G401.6 (cell line): ENCODE measurements around the gene MAGT1.
A peak's percentile ranks its signal among the peaks of the same experiment; 100 is the strongest.
"Not testable (repeated sequence)": the region's sequence is repeated elsewhere in the genome, so short reads cannot be mapped to it uniquely, and the experiment has no call there.

Experiments
- FAIRE-seq: peaks from 2 replicates; lab custom pipeline; 2012; peaks lifted over from hg19 to GRCh38; lab: Jason Lieb, UNC

The MAGT1 gene

GRCh38 chrX:77894921-77895886, at the start of gene MAGT1:
Gene MAGT1 (minus strand): TSS chrX:77895435. CDS start chrX:77895410, 25 bp downstream.
- FAIRE-seq, result peak; percentile 99

- not testable (repeated sequence) for FAIRE-seq
These were observed 49.8 kb upstream of the MAGT1 start for GRCh38 chrX:77945031-77945430.

GRCh38 chrX:77938083-77938680, 42.9 kb upstream of the MAGT1 start:
- FAIRE-seq, result no peak

GRCh38 chrX:77937291-77937690, 42.1 kb upstream of the MAGT1 start:
- no peak for FAIRE-seq

- FAIRE-seq, result no peak
These were observed 41.1 kb upstream of the MAGT1 start for GRCh38 chrX:77936299-77936698.

- FAIRE-seq, result no peak
These were observed 40.7 kb upstream of the MAGT1 start for GRCh38 chrX:77935886-77936285.

GRCh38 chrX:77930581-77930980, 35.3 kb upstream of the MAGT1 start:
- no peak for FAIRE-seq

GRCh38 chrX:77925764-77926163, 30.5 kb upstream of the MAGT1 start:
- no peak for FAIRE-seq

GRCh38 chrX:77924320-77924859, 29.2 kb upstream of the MAGT1 start:
- FAIRE-seq, result no peak

- FAIRE-seq, result no peak
These were observed 27.6 kb upstream of the MAGT1 start for GRCh38 chrX:77922787-77923186.

- FAIRE-seq, result not testable (repeated sequence)
These were observed 24.1 kb upstream of the MAGT1 start for GRCh38 chrX:77919370-77919769.

GRCh38 chrX:77918568-77918967, 23.3 kb upstream of the MAGT1 start:
- no peak for FAIRE-seq

- FAIRE-seq, result no peak
These were observed 22.2 kb upstream of the MAGT1 start for GRCh38 chrX:77917294-77917933.

GRCh38 chrX:77910108-77910840, 15.0 kb upstream of the MAGT1 start, which contains the start of gene ATP7A:
Gene ATP7A (plus strand): TSS chrX:77910693. CDS start chrX:77971642, 60,949 bp downstream.
- FAIRE-seq, result no peak

- FAIRE-seq, result no peak
These were observed 6.3 kb upstream of the MAGT1 start for GRCh38 chrX:77901506-77901905.

- FAIRE-seq, result no peak
These were observed 5.5 kb upstream of the MAGT1 start for GRCh38 chrX:77900688-77901087.

- peak; percentile 98 for FAIRE-seq
These were observed 4.0 kb upstream of the MAGT1 start, which contains the start of gene COX7B for GRCh38 chrX:77899081-77899828. Gene COX7B (plus strand): TSS chrX:77899468. CDS start chrX:77899554, 86 bp downstream.

- FAIRE-seq, result no peak
These were observed 1.5 kb downstream of the MAGT1 start for GRCh38 chrX:77893713-77894112.

GRCh38 chrX:77892887-77893286, 2.3 kb downstream of the MAGT1 start:
- no peak for FAIRE-seq

GRCh38 chrX:77881418-77881817, 13.8 kb downstream of the MAGT1 start:
- FAIRE-seq, result not testable (repeated sequence)

GRCh38 chrX:77875372-77875771, 19.9 kb downstream of the MAGT1 start:
- no peak for FAIRE-seq
